HK-2 (cell line): ENCODE measurements around the gene KRTAP10-10.
"Not testable (repeated sequence)": the region's sequence is repeated elsewhere in the genome, so short reads cannot be mapped to it uniquely, and the experiment has no call there.

Source experiments
- DNase-seq: peaks from one replicate; pipeline ENCODE4 v3.0.0-alpha.2; 2018; ENCODE audit not compliant: unreplicated experiment

Gene KRTAP10-10

GRCh38 chr21:44637018-44637850 is at the start of gene KRTAP10-10:
KRTAP10-10 (plus strand) TSS chr21:44637356; CDS start chr21:44637418, 62 bp downstream.
- DNase-seq: no peak

- DNase-seq: no peak
These were observed 48.1 kb upstream of the KRTAP10-10 start for GRCh38 chr21:44589094-44589493.

DNA sequence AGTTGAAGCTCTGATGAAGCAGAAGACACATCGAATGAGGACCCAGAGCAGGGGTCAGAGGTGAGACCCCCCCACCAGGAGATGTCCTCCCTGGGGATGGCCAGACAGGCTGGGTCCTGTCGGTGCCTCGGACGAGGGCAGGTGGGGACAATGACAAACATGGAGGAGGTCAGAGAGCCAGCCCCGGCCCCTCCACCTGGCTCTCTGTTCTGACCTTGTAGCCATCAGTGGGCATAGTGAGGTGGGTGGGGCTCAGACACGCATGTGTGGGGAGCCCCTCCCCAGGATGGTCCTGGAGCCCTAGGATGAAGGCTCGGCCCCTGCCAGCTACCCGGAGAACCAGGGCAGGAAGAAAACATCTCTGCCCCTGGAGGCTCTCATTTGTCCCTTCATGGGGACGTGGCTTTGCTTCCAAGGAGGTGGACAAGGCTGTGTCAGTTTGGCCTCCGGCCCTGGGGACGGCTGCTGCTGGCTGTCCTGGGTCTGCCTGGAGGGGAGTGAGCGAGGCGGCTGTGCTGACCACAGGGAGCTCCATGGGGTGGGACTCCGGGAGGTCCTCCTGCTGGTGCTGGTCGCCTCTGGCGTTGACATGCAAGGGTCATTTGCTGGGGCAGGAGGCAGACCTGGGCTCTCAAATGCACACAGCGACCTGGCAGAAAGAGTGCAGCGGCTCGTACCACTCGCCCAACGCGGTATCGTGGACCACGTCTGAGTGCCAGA is 47.4 kb upstream of the KRTAP10-10 start:
- no peak for DNase-seq

- no peak for DNase-seq
These were observed 46.8 kb upstream of the KRTAP10-10 start for GRCh38 chr21:44590311-44590721.

DNA sequence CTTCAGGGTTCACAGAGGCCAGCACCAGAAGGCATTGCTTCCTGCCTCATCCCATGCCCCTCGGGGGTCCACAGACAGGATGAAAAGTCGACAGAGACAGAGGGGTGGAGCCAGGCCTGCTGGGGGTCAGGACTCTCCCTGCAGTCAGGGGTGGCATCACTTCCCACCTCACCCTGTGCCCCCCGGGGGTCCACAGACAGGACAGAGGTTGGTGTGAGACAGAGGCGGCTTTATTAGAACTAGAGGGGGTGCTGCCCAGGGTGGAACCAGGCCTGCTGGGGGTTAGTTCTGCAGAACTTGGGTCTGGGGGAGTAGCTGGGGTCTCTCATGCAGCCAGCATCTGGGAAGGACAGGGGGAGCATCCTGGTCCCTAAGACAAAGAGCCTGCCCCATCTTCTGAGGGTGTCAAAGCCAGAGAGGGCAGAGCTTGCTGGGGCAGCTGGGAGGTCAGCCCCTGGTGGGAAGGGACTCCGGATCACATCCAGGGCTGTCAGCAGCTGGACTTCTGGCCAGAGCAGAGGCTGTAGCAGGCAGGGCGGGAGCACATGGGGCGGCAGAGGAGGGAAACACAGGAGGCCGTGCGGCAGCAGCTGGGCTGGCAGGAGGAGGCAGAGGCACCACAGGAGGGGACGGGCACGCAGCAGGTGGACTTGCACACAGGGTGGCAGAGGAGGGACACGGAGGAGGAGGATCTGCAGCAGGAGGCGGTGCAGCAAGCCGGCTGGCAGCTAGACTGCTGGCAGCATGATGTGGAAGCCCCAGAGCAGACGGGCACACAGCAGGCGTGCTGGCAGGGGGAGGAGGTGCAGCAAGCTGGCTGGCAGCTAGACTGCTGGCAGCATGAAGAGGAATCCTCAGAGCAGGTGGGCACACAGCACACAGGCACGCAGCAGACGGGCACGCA is 46.0 kb upstream of the KRTAP10-10 start:
- not testable (repeated sequence) for DNase-seq

GRCh38 chr21:44591801-44592130 is 45.4 kb upstream of the KRTAP10-10 start:
- DNase-seq: not testable (repeated sequence)

GRCh38 chr21:44592446-44593311 is 44.5 kb upstream of the KRTAP10-10 start, which contains the start of gene KRTAP10-6:
KRTAP10-6 (minus strand) TSS chr21:44592505; CDS start chr21:44592484, 21 bp downstream.
- DNase-seq: no peak

DNA sequence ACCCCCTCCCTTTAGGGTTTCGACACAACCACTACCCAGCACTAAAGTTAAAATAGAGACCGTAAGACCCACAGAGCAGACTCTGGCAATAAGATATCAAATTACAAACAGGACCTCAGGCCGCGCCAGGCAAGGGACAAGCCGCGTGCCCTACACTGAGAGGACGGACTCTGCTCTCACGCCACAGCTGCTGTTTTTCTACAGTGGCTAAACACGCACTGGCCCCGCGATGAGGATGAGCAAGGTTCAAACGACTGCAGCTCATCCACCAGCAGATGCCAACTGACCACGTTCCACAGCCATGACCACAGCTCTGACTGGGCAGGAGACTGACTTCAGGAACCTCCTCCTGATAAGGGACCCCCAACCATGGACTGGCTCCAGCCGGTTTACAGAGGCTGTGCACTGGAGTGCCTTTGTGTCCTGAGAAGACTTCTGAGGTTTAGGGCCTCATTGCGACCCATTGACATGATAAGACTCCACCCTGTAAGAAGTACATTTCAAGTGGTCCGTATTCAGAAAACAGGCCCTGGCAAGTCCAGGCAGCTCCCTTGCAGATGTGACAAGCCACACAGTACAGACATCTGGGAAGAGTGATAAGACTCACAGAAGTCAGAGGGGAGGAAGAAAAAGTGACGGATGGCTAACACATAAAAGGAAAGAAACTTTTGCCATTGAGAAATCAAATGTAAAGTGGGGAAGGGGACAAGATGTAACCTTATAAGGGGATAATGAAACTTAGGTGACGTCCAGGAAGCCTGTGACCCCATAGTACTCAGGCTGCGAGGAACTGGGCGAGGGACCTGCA is 43.4 kb upstream of the KRTAP10-10 start:
- DNase-seq: no peak

- no peak for DNase-seq
These were observed 42.7 kb upstream of the KRTAP10-10 start for GRCh38 chr21:44594406-44594916.

DNA sequence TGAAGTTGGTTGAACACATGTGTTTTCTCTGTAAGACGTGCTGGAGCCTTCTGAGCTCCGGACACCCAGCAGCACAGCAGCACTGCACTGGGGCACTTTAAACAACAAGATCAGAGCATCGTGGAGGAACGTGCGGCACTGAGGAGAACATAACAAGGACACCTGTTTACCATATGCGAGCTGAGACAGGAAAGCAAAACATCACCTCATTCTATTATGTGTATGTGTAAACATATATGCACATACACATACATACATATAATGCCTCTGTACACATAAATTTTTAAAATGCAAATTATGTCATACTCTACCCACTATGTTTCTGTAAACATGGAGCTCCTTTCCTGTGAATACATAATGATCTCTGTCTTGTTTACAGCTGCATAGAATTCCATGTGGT is 41.6 kb upstream of the KRTAP10-10 start:
- DNase-seq: no peak

- peak; percentile 30 for DNase-seq
These were observed 41.0 kb upstream of the KRTAP10-10 start for GRCh38 chr21:44596068-44596725.

GRCh38 chr21:44598061-44598460 is 39.1 kb upstream of the KRTAP10-10 start:
- DNase-seq: no peak

DNA sequence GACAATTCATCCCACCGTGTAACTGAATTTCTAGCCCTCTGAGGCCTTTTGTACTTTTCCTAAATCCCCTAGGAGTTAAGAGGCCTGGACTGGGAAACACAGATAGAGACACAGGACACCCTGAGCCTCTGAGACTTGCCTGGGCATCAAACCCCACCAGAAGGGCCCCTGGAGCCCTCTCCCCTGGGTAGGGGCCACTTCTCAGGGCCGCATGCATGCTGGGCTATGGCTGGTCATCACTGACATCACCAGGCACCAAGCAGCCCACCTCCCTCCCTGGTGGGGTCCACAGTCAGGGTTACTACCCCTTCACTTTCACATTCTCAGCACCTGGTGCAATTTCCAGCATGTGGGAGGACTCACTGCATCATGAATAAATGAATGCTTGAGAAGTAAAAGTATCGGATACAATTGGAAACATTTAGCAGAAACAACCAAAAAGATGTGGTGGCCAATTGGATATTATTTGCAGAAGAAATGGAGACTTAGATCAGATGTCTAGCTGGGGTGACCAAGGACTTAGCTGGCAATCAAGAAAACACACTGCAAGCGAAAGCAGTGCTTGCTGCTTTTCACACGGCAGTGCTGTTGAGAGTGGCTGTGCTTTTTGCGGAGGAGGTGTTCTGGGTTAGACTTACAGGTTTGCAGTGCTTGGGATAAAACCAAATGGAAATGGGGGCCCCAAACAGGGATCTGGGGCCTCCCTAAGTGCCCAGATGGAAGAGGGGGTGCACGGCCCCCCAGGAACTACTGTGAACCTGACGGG is 37.7 kb upstream of the KRTAP10-10 start:
- no peak for DNase-seq

DNA sequence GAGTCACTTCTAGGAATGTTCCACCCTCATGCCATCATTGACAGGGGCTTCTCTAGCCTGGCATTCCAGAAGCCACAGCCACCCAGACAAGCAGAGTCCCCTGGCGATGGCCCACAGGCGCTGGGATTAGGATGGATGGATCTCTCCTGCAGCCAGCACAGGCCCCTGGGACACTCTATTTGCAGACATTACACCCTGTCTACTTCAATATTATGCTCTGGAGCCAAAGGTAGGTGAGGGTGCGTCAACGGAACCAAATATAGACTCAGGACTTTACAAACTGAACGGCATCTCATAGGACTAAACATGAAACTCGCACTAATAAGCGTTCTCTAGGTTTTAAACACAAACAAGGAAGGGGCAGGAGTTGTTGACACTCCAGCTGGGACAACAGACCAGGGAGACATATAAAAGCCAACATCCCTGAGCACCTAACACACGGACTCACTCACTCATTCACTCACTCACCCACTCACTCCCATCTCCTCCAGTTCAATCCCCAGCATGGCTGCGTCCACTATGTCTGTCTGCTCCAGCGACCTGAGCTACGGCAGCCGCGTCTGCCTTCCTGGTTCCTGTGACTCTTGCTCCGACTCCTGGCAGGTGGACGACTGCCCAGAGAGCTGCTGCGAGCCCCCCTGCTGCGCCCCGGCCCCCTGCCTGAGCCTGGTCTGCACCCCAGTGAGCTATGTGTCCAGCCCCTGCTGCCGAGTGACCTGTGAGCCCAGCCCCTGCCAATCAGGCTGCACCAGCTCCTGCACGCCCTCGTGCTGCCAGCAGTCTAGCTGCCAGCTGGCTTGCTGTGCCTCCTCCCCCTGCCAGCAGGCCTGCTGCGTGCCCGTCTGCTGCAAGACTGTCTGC is 36.8 kb upstream of the KRTAP10-10 start, which contains the start of gene KRTAP10-7:
TSS of gene KRTAP10-7 (plus strand) at position 480 of the 861 bp plus-strand sequence. CDS start at position 505, 25 bp downstream.
- DNase-seq: not testable (repeated sequence)

GRCh38 chr21:44601091-44601490 is 36.1 kb upstream of the KRTAP10-10 start:
- DNase-seq: not testable (repeated sequence)

DNA sequence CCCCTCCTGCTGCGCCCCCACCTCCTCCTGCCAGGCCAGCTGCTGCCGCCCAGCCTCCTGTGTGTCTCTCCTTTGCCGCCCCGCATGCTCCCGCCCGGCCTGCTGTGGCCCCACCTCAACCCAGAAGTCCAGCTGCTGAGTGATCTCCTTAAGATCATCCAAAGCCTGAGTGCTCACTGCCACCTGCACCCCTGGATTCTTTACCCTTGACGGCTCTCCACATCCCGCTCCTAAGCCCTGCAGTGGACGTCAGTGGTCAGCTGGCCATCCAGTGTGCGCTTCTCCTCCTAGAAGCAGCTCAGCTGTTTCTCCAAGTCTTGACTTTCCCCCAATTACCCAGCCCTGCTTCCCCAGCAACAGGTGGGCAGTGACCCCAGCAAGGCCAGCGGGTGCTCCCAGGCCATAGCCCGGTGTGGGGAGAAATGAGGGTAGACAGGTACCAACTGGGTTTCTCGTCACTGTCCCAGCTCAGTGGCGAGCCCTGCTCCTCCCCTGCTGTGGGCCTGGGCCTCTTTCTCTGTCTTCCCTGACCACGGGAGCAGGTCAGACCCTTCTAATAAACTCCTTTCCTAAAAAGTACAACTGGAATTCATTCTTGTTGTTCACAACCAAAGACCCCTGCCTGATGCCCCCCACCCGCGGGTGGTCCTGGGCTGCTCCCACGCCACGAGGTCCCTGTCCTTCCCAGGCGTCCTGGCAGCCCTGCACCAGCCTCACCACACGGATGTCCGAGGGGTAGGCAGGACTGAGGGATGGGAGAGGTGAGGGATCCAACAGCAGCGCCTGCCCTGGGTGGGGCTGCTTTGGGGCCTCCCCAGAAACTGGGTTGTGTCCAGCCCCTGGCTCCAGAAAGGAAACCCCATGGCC is 35.3 kb upstream of the KRTAP10-10 start:
- DNase-seq: no peak
